OCI-M1 (cell line): ENCODE data around the gene ATP2C2.
"Not testable (repeated sequence)": the region's sequence is repeated elsewhere in the genome, so short reads cannot be mapped to it uniquely, and the experiment has no call there.

ENCODE experiments used
- DNase-seq: peaks from one replicate; lab custom pipeline; 2025; lab: John Stamatoyannopoulos, UW

The ATP2C2 gene

DNA sequence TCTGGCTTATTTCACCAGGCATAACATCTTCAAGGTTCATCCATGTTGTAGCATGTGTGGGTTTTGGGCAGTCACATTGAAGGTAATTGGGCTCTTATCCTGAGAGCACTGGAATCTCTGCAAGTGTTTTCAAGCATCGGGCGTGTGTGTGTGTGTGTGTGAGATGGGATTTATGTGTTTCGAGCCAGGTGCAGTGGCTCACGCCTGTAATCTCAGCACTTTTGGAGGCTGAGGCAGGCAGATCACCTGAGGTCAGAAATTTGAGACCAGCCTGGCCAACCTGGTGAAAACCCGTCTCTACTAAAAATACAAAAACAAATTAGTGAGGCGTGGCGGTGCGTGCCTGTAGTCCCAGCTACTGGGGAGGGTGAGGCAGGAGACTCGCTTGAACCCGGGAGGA, 27.7 kb downstream of the ATP2C2 start:
- DNase-seq: not testable (repeated sequence)

DNA sequence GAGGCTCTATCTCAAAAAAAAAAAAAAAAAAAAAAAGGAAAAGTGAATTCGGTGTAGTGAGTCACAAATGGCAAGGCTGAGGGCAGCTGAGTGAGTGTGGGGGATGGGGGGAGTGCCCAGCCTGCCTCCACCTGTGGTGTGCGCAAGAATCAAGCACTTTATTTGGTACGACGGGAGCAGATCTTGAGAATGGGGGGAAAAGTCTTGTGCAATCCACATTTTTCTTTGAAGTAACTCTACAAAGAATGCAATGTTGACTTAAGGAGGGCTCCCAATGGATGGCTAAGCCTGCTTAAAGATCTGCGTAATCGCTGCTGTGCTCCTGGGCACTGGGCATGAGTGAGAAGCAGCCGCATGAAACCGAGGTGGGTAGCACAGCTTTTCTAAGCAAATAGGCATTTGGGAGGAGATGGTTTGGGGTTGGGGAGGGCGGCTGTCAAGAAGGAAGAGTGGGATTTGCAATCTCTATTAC, 28.2 kb downstream of the ATP2C2 start:
- no peak for DNase-seq

DNA sequence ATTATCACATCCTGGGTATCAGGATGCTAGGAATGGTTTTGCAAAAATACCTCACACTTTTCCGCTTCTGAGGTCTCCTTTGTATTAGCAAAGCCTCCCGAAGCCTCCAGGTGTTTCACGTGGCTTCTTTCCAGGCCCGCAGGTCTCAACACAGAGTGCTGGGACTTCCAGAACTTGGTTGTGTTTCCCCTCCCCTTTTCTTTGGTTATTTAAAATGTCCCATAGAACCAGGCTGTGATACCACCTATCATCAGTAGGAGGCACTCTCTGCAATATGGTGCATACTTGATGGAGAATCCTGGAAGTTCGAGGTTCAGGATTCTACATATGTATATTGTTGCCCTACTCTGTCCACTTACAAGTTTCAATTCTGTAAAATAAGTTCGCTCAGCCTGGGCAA, 28.8 kb downstream of the ATP2C2 start:
- DNase-seq: no peak

DNA sequence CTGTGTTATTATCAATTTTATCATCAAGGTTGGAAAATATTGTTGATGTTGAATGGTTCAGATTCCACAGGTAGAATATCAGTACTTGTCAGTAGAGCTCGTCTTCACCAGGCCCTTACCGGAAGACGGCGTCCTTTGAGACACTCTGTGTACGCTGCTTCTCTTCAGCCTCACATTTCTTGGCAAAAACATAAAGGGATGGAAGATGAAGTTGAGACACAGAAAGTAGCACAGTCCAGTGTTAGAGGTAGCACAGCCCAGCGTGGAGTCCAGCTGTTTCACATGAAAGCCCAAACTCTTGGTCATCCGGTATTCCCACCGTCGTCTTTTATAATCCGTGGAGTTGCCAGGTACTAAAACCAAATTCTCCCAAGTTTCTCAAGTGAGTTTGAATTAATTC, 30.4 kb downstream of the ATP2C2 start:
- no peak for DNase-seq

DNA sequence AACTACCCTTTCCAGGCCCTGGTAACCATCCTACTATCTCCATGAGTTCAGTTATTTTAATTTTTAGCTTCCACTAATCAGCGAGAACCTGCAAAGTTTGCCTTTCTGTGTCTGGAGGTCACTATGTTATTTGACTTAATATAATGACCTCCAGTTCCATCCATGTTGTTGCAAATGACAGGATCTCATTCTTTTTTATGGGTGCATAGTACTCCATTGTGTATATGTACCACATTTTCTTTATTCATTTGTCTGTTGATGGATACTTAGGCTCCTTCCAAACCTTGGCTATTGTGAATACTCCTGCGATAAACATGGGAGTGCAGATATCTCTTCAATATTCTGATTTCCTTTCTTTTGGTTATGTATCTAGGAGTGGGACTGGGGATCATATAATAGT, 31.6 kb downstream of the ATP2C2 start:
- DNase-seq: not testable (repeated sequence)

DNA sequence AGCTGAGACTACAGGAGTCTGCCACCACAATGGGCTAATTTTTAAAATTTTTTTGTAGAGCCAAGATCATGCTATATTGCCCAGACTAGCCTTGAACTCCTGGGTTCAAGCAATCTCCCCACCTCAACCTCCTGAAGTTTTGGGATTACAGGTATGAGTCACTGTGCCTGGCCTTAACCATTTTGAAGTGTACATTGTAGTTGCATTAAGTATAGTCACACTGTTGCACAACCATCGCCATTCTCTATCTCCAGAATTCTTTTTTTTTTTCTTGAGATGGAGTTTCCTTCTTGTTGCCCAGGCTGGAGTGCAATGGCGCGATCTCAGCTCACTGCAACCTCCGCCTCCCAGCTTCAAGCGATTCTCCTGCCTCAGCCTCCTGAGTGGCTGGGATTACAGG, 35.1 kb downstream of the ATP2C2 start:
- DNase-seq: not testable (repeated sequence)

DNA sequence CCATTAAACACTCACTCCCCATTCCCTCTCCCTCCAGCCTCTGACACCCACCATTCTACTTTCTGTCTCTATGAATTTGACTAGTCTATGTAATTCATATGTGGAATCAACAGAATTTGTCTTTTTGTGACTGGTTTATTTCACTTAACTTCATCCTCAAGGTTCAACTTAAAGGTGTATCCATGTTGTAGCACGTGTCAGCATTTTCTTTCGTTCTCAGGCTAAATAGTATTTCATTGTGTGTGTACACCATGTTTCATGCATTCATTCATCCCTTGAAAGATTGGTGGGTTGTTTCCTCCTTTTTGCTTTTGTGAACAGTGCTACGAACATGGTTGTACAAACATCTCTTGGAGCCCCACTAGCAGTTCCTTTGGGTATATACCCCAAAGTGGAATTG, 36.0 kb downstream of the ATP2C2 start:
- DNase-seq: no peak

DNA sequence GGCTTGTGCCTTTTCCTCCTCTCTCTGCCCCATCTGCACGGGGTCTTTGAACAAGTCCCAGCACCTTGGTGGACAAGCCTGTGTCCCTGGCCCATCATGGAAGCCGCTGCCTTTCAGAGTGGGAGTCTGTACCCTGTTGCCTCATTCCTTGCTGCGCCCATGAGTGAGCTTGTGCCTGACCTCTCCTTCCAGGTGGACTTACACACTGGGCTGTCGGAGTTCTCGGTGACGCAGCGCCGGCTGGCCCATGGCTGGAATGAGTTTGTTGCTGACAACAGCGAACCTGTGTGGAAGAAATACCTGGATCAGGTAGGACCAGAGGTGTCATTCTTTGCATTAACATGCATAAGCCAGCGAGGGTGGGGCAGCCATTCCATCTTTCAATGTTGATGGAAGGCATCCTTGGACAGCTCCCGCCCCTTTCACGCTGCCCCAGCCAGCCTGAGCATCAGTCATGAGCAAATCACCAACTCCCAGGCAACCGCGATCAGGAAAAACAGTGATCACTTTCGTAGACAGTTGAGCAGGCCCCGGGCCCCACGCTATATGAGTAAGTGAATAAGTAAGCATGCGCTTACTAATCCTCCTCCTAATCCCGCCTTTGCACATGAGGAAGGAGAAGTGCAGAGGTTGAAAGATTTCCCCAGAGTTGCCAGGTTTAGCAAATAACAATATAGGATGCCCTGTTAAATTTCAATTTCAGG, 36.8 kb downstream of the ATP2C2 start:
- no peak for DNase-seq

DNA sequence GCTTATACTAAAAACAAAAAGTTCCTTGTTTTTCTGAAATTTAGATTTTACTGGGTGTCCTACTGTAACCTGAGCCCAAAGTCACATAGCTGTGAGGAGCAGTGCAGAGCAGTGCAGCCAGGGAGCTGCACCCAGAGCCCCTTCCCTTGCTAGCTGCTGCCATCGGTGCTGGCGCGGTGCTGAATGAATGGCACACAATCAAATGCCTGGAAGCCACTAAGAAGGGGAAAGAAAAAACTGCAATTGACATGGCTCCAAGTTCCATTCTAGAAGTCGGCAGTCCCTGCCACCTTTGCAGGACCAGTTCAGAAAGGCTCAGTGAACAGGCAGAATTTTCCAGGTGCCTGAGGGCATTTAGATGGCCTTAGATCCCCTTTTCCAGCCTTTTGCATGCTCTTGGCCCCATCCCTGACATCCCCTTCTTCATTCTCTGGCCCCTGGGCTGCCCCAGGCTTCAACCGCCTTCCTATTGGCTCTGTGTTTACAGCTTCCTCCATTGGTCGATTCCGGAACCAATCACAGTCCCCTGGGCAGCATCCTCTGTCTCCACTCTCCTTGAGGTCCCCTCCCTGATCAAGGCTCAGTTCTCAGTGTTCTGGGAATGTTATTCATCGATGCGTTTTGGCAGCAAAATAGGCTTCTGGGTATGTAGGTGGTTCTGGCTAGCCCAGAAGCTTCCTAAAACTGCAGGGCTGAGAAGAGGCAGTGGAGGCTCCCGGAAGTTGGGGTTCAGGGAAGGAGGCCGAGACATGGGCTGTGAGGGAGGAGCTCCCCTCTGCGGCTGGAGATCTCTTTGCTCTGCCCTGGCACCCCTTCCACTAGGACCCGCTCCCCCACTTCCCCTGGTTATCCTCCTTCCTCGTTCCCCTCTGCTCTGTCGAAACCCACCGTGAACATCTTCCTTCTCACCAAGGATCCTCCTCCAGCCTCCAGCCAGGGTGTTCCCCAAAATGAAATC, 37.9 kb downstream of the ATP2C2 start:
- DNase-seq: no peak

DNA sequence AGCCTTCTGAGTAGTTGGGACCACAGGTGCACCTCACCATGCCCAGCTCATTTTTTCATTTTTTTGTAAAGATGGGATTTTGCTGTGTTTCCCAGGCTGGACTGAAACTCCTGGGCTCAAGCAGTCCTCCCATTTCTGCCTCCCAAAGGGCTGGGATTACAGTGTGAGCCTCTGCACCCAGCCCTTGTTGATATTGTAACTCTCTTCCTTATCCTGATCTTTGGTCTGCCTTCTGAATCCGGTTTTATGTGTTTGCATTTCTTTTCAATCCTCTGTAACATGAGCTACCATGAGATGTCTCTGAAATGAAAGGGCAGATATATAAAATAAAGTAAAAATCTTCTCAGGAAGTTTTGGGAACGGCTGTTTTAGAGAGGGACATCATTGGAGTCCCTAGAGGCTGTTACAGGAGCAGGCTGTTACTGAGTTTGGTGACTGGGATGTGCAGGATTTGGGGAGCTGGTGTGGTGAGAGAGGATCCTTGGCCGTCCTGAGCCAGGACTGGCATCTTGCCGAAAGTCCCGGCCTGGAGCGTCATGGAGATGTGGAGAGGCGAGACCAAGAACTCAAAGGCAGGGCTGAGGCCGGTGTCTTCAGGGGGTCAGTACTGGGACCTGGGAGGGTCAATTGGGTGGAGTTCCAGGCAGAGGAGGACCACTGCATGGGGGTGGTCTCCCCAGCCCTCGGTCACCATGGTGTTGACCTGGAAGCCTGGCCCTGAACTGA, 39.4 kb downstream of the ATP2C2 start:
- no peak for DNase-seq

DNA sequence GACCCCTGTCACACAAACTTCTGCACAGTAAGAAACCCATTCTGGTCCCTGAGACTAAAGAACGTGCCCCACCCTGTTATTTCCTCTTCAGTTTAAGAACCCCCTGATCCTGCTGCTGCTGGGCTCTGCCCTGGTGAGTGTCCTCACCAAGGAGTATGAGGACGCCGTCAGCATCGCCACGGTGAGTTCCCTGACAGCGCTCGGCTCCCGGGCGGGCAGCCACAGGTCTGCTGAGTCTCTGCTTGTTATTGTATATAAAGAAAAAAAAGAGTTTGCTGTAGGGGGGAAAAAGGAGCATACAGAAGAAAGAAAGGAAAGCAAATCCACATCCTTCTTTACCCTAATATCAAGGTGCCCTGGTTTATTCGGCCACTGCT, 40.0 kb downstream of the ATP2C2 start:
- DNase-seq: no peak

DNA sequence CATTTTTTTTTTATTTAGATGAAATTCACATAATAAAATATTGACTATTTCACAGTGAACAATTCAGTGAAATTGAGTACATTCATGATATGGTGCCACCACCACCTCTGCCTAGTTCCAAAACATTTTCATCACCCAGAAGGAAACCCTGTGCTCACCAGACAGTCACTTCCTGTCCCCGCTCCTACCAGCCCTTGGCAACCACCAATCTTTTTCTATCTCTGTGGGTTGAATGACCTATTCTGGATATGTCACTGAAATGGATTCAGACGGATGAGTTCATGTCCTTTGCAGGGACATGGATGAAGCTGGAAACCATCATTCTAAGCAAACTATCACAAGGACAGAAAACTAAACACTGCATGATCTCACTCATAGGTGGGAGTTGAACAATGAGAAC, 40.5 kb downstream of the ATP2C2 start:
- no peak for DNase-seq

DNA sequence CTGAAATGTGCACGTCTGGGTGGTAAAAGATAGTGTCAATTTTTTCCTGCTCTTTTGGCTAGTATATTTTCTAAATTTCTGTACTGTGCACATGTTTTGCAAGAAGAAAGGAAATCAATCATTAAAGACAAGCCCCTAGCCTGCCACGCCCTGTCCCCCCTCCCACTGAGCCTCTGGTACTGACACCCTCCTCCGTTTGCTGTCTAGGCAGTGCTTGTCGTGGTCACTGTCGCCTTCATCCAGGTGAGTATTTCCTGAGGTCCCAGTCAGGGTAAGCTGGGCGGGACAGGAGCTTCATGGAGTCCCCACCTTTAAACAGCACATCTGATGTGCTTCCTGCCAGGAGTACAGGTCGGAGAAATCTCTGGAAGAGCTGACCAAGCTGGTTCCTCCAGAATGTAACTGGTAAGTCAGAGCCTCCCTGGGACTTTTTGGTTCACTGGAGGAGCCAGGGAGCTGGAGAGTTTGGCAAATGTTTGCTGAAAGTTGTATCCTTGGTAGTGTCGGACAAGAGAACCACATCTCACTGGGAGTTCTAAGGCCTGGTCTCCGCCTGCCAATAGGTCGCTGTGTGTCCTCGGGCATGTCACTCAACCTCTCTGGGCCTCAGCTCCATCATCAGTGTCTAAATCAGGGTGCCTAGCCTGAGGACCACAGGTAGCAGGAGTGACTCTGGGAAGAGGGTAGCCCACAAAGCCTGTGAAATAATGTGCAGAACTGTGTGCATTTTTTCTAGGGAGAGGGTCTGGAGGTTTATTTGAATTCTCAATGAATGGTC, 42.2 kb downstream of the ATP2C2 start:
- no peak for DNase-seq

DNA sequence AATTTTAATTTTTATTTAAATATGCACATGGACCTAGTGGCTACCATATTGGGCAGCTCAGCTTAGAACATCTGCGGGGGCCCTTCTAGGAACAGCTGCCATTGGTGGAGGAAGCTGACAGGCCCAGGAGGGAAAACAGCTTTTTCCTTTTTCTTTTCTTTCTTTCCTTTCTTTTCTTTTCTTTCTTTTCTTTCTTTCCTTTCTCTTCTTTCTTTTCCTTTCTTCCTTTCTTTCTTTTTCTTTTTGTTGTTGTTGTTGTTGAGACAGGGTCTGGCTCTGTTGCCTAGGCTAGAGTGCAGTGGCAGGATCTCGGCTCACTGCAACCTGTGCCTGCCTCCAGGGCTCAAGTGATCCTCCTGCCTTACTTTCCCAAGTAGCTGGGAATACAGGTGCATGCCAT, 43.4 kb downstream of the ATP2C2 start:
- DNase-seq: no peak

DNA sequence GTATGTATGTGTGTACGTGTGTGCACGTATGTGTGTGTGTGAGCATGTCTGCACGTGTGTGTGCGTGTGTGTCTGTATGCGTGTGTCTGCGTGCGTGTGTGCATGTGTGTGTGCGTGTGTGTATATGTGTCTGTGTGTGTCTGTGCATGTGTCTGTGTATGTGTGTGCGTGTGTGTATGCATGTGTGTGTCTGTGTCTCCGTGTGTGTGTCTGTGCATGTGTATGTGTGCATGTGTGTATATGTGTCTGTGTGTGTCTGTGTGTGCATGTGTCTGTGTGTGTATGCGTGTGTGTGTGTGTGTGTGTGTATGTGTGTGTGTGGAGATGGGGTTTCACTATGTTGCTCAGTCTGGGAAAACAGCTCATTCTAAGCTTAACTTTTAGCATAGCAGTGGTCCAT, 43.9 kb downstream of the ATP2C2 start:
- DNase-seq: no peak

DNA sequence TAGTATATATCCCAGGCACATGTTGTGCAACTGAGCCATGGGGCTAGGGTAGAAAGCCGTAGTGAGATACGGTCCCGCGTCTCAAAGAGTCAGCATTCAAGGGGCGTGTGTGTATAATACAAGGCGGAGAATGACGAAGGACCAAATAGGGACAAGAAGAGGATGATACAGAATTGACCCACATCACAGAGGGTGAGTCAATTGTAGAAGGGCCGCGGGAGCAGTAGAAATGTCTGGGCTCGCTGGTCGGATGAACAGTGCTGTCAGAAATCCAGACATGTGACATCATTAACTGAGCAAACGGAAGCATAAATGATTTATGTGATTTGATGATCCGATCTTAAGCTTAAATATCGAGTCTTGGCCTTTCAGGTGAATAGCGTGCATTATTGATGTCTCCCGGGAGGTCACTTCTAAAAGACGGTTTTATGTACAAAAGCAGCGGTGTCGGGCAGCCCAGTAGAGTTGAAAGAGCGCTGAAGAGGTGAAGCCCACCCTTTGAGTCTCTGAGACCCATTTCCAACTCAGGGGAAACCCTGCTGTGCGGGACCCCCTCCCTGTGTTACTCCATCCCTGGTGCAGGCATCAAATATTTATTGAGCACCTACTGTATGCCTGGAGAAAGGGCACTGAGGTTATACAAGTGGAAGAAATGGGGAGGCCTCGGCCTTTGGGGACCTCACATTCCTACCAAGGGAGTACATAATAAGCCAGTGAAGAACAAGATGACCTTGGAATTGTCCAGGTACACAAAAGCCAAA, 45.1 kb downstream of the ATP2C2 start:
- DNase-seq: no peak

DNA sequence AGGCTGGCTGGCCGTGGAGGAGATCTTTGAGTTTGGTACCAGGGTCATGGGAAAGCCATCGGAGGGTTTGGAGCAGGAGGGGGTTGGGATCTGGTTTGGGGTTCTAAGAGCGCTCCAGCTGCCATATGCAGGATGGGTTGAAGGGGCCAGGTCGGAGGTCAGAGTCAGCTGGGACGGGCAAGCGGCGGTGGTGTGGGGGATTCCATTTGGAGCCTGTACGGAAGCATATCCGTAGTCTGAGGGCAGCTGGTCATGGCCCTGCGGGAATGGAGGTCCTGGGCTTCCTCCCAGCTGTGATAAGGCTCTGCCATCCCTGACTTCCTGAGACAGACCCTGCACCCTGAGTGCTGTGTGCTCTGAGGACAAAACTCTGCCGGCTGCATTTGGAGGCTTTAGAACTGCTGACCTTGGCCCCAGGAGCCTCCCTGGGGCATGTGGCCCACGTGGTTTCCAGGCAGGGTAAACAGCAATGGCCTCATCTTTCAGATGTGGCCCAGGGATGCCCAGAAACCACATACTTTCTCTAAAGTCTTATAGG, 46.5 kb downstream of the ATP2C2 start:
- no peak for DNase-seq

DNA sequence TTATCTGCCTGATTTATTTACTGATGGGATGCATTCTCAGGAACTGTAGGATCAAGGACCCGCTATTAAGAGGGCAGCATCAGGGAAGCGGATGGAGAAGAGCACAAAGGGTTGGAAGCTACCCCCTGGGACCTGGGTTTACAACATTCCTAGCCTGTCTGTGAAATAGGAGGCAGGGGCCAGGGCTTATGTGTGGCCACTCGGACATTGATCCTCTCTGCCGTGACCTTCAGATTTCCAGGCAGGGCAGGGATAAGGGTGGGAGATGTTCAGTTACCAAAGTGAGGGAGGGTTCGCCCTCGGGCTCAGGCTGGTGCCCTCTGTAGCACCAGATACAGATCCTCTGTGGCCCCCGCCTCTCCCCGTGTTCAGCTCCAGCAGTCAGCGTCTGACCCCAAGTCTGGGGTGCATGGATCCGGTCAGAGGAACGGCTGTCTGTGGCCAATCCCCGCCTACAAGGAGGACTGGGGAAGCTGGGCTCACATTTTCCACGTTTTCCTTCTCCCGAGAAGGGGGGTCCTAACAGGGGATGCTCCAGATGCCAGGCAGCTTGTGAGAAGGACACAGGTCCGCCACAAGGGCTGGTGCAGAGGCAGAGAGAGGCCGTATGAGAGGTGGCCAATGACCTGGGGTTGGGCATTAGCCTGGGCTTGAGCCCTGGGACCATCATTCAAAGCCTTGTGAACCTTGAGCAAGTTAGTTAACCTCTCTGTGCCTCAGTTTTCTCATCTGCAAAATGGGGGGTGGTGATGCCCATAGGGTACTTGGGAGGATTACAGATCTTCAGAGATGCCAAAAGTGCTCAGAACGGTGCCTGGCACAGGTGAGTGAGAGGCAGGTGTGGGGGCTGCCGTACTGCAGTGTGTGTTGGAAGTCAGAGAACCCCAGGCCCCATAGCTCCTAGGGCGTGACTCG, 48.3 kb downstream of the ATP2C2 start:
- DNase-seq: no peak

DNA sequence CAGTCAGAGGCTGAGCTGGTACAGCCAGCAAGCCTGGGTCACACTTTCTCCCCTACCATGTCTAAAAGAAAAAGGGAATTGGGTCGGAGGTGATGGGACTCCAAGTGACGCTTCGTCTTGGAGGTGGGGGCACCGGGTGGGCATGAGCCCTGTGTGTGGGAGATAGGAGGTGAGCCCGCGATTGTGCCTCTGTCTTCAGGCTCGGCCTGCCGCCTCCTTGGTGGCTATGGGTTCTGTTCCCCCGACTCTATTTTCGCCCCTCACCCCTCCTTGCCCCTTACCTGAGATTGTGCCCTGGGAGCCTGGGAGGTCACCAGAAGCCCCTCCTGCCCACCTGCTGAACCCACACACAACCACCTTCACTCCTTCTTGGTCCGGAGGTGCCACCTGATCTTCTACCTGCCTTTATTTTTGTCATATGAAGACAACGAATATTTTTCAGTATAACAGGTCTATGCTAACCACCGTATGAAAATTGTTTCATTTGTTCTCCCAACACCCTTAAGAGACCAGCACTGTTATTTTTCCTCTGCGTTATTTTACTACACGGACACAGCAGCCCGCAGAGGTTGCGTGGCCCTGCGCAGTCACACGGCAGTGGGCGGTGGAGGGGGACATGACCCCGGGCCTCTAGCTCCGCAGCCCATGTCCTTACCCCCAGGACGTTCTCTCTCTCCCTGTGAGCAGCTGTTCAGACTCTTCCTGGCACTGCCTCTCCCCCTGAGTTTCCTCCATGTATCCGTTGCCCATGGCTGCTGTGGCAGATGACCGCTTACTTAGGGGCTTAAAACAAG, 49.9 kb downstream of the ATP2C2 start:
- no peak for DNase-seq
